Activated CD4-positive, alpha-beta T cell treated with anti-CD3 and anti-CD28 coated beads, Interleukin-2, amount 10 ng/mL, durations not matched to agents 7 days and 5 days (primary cell): ENCODE measurements around the gene SLC38A7. TPM values are rescaled to one million over a fixed set of nuclear protein-coding genes. Genes with fewer than 3 reads are reported as not detected.

Source experiments
- CTCF ChIA-PET: fragments of 350-600 bp; sonication (Branson Sonifier 250); formaldehyde crosslinking; loops from one replicate; lab custom pipeline; 2021; ENCODE audit warnings: antibody characterized with exemption; lab: Charles Lee
- POLR2A ChIA-PET: fragments of 350-600 bp; sonication (Branson Sonifier 250); formaldehyde crosslinking; loops from one replicate; lab custom pipeline; 2021; ENCODE audit warnings: antibody characterized with exemption; lab: Charles Lee
- DNase-seq: peaks from one replicate; pipeline ENCODE4 v3.0.0-alpha.2; 2020
- H3K27ac Mint-ChIP-seq: one replicate; pipeline ENCODE4 v1.8.0; 2021; ENCODE audit warnings: mild to moderate bottlenecking, moderate library complexity, mixed read lengths
- H3K27me3 Mint-ChIP-seq: one replicate; pipeline ENCODE4 v1.8.0; 2021; ENCODE audit warnings: mixed read lengths
- H3K36me3 Mint-ChIP-seq: one replicate; pipeline ENCODE4 v1.8.0; 2021; ENCODE audit warnings: low read depth, mixed read lengths
- H3K4me1 Mint-ChIP-seq: one replicate; pipeline ENCODE4 v1.8.0; 2021; ENCODE audit warnings: mixed read lengths
- H3K4me3 Mint-ChIP-seq: one replicate; pipeline ENCODE4 v1.8.0; 2021; ENCODE audit warnings: mild to moderate bottlenecking, moderate library complexity, mixed read lengths
- H3K9me3 Mint-ChIP-seq: one replicate; pipeline ENCODE4 v1.8.0; 2021; ENCODE audit warnings: mixed read lengths
- total RNA-seq, 2 experiments: library from RNA; stranded (reverse); gene quantifications; one replicate each; pipeline ENCODE4 v1.2.3, GENCODE V29; 2021

Gene SLC38A7
- total RNA-seq, 2 experiments from 2014 or later = 12.3 to 12.5 TPM

- DNase-seq = no peak
- no peaks in the 10 kb centered on the region for H3K27me3 Mint-ChIP-seq
- CTCF ChIA-PET = interaction anchor here (1.0 kb wide), 1 partner anchor 27 kb away, joined by 4 read pairs; no protein-coding TSS in a partner anchor
- POLR2A ChIA-PET = no interaction called here
- H3K36me3 Mint-ChIP-seq = peaks cover 48% of the 10 kb centered on the region
- H3K4me1 Mint-ChIP-seq = peaks cover 13% of the 10 kb centered on the region
- no peak overlapping the region for H3K4me3 Mint-ChIP-seq
- no peak overlapping the region for H3K27ac Mint-ChIP-seq
- no peaks in the 10 kb centered on the region for H3K9me3 Mint-ChIP-seq
Measured at GRCh38 chr16:58620396-58620795, 64.2 kb downstream of the SLC38A7 start.

GRCh38 chr16:58615280-58615679 is 69.3 kb downstream of the SLC38A7 start:
- H3K27ac Mint-ChIP-seq = no peak overlapping the region
- ChIA-PET POLR2A (no interaction called here), CTCF (no interaction called here)
- no peak overlapping the region for H3K4me3 Mint-ChIP-seq
- no peaks in the 10 kb centered on the region for H3K9me3 Mint-ChIP-seq
- peaks cover 11% of the 10 kb centered on the region for H3K4me1 Mint-ChIP-seq
- no peaks in the 10 kb centered on the region for H3K27me3 Mint-ChIP-seq
- peaks cover 37% of the 10 kb centered on the region for H3K36me3 Mint-ChIP-seq
- no peak for DNase-seq

Other genes with a start within 250 kb of the SLC38A7 start
- under 1 TPM; 0.69 to 0.97 TPM for gene NDRG4, start 184.6 kb downstream of the SLC38A7 start, total RNA-seq
- gene SETD6, start 169.3 kb downstream of the SLC38A7 start, total RNA-seq = 10 to 100 TPM; 14.7 to 15.3 TPM
- 100 to 1,000 TPM; 245 to 283 TPM for gene CNOT1, start 54.9 kb downstream of the SLC38A7 start, total RNA-seq
- 10 to 100 TPM; 75.6 to 83.5 TPM for gene GOT2, start 49.5 kb upstream of the SLC38A7 start, total RNA-seq